ENCODE results near the gene MISFA.

DNA sequence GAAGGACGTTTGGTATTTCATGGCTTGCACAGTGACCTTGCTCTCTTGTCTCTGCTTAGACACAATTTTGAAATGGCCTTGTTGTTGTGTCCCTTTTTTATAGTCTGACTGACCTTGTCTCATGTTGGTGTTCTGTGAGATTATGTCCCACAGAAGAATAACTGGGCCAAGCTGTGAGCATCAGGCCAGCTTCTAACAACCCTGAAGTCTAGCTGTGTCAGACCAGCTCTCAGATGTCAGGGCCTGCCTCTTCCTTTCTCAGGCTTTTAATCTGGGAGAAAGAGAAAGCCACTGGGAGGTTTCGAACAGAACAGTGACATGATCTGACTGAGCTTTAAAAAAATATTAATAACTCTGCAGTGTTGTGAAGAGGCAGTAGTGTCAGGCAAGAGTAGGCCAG lies 9.0 kb upstream of the MISFA start:
- no peak for TF ChIP-seq FOXK2 (IDR thresholded peaks at IDR 0.05)
- TF ChIP-seq FOXM1 (IDR thresholded peaks at IDR 0.05; ENCODE audit: borderline replicate concordance), result no peak
- no peak for TF ChIP-seq FOXA1 (IDR thresholded peaks at IDR 0.05)

Measured in HEK293T (cell line).